ENCODE data around the gene VCP.

Gene VCP

DNA sequence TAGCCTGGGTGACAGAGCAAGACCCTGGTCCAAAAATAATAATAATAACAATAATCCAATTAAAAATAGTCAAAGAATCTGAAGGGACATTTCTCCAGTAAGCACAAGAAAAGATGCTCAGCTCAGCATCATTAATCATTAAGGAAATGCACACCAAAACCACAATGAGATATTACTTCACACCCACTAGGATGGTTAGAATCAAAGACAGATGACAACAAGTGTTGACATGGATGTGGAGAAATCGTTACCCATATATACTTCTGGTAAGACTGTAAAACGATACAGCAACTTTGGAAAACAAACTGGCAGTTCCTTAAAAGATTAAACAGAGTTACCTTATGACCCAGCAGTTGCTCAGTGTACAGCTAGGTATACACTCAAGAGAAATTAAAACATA lies 12.7 kb upstream of the VCP start:
- DNase-seq (ENCODE audit: low read depth, low spot score): no peak
- TF ChIP-seq, protein P1, sequence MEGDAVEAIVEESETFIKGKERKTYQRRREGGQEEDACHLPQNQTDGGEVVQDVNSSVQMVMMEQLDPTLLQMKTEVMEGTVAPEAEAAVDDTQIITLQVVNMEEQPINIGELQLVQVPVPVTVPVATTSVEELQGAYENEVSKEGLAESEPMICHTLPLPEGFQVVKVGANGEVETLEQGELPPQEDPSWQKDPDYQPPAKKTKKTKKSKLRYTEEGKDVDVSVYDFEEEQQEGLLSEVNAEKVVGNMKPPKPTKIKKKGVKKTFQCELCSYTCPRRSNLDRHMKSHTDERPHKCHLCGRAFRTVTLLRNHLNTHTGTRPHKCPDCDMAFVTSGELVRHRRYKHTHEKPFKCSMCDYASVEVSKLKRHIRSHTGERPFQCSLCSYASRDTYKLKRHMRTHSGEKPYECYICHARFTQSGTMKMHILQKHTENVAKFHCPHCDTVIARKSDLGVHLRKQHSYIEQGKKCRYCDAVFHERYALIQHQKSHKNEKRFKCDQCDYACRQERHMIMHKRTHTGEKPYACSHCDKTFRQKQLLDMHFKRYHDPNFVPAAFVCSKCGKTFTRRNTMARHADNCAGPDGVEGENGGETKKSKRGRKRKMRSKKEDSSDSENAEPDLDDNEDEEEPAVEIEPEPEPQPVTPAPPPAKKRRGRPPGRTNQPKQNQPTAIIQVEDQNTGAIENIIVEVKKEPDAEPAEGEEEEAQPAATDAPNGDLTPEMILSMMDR (IDR thresholded peaks at IDR 0.05; ENCODE audit: low read depth, low read length): no peak
- H3K4me3 ChIP-seq (ENCODE audit: low read depth, low read length): no peak overlapping the region
- in situ Hi-C loops (cut with HindIII; ENCODE audit: low sequenced_read_pairs): no loop called here

DNA sequence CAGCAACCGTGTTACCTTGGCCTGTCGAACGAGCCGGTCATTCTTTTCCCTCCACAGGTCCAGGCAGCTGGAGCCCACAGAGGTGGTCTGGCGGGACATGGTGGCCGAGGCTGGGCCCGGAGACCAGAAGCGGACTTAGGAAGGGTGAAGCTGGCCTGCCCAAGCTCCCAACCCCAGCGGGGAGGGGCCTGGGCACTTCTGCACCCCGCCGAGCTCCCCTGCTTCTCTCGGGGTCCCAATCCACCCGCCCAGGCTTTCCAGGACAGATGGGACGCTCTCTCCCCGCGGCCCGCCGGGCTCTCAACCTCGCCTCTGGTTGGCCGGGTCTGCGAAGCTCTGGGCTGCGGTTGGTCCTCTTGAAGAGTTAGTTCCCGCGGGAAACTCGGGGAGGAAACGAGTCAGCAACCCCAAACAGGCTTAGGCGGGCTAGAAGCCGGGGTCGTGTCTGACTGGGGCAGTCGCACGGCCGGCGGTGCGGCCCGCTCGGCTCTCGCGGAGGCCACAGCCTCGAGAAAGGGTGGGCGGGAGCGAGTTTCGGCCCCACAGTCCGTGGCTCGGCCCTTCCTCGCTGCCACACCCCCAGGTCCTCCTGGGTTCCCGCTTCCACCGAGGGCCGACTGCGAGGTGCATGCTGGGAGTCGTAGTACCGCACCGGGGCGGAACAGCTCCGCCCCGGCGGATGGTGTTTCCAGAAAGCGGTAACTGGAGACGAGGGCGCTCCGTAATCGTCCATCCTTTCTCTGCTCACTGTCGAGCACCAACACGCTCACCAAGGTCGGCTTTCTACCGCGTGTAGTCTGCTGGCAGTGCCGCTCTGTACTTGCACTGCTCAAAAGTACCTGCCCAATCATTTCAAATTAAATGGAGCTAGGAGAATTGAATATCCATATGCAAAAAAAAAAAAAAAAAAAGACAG lies 7.3 kb upstream of the VCP start, which contains the start of gene FANCG:
Gene FANCG (minus strand): TSS at position 517 of the 916 bp plus-strand sequence. CDS start 418 bp downstream, at position 99.
- TF ChIP-seq, protein P1 (IDR thresholded peaks at IDR 0.05; ENCODE audit: low read depth, low read length): no peak
- DNase-seq (ENCODE audit: low read depth, low spot score): peak; percentile 95
- H3K4me3 ChIP-seq (ENCODE audit: low read depth, low read length): peak within 1 kb of the TSS; percentile 77
- in situ Hi-C loops (cut with HindIII; ENCODE audit: low sequenced_read_pairs): no loop called here

DNA sequence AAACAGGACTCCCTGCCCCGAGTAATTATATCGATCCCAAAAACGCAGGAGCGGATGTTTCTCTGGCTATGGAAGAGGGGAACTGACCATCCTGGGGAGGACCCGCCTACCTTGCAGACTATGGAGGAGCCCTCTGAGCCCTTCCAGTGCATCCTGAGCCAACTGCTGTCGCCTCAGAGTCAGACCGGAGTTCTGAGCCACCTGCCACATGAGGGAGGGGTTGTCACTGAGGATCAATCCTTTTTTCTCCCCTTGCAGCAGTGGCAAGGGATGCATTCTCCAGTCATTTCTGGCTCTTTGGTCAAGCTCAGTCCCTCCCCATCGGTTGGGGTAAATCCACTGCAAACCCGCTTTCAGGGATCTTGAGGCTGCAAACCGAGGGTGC lies 6.6 kb upstream of the VCP start:
- peak overlapping the region; percentile 77 for H3K4me3 ChIP-seq (ENCODE audit: low read depth, low read length)
- in situ Hi-C loops (cut with HindIII; ENCODE audit: low sequenced_read_pairs): no loop called here
- no peak for DNase-seq (ENCODE audit: low read depth, low spot score)
- TF ChIP-seq, protein P1 (IDR thresholded peaks at IDR 0.05; ENCODE audit: low read depth, low read length): no peak

DNA sequence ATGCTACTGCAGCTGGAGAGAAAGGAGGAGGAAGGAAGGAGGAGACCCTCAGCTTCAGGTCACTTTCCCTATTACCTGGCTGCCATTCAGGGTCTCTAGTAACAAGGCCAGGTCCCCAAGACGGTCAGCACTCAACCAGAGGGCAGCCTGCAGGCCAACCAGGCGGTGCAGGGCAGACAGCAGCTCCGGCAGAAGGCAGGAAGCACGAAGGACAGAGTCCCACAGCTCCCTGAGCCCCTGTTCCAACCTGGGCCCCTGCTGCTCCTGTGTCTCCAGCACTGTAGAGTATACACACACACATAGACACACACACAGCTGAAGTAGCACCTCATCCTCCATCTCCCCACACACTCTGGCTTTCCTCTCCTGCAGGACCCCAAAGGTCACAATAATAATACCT lies 5.6 kb upstream of the VCP start:
- TF ChIP-seq, protein P1 (IDR thresholded peaks at IDR 0.05; ENCODE audit: low read depth, low read length): no peak
- in situ Hi-C loops (cut with HindIII; ENCODE audit: low sequenced_read_pairs): no loop called here
- DNase-seq (ENCODE audit: low read depth, low spot score): no peak
- H3K4me3 ChIP-seq (ENCODE audit: low read depth, low read length): peak overlapping the region; percentile 77

DNA sequence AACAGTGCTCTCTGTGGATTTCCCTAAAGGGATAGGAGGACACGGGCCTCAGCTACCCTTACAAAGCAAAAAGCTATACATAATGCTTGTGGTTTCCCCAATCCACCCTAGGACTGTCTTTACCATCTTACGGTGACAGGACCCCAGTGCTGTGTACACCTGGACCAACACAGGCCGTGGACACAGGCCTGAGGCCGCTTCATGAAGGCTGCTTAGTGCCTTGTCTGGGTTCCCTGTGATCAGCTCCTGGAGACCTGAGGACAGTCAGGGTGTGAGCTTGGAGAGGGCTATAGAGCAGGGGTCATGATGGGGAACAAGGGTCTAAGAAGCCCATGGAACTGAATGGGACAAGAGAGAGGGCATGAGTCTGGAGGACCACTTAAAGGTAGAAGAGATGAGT lies 4.4 kb upstream of the VCP start:
- H3K4me3 ChIP-seq (ENCODE audit: low read depth, low read length): no peak overlapping the region
- TF ChIP-seq, protein P1 (IDR thresholded peaks at IDR 0.05; ENCODE audit: low read depth, low read length): no peak
- no peak for DNase-seq (ENCODE audit: low read depth, low spot score)
- in situ Hi-C loops (cut with HindIII; ENCODE audit: low sequenced_read_pairs): no loop called here

DNA sequence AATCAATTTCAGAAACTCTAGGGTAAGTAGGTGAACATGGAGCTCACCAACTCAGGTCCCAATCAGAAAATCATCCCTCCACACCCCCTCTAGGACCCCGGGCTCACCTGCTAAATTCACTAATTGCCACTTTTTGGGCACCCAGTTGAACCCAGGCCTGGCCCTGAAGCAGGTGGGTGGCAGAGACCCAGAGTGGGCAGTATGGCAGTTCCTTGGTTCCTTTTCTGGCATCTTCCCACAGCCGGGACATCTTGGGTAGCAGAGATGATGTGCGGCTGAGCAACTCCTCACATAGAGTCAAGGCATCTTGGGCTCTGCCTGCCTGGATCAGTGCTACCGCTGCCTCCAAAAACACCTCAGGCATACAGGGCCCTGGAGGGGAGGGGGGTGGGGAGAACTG lies 2.9 kb upstream of the VCP start:
- DNase-seq (ENCODE audit: low read depth, low spot score): no peak
- in situ Hi-C loops (cut with HindIII; ENCODE audit: low sequenced_read_pairs): no loop called here
- no peak overlapping the region for H3K4me3 ChIP-seq (ENCODE audit: low read depth, low read length)
- TF ChIP-seq, protein P1 (IDR thresholded peaks at IDR 0.05; ENCODE audit: low read depth, low read length): no peak
